Sigmoid colon (tissue), 4 donors: ENCODE data around the gene TNIP3.

Experiments
- CTCF ChIP-seq, 4 experiments: fragments of 450-650 bp in 3 of 4; fragments of 200-600 bp in 1 of 4; IDR thresholded peaks; one replicate each; pipeline ENCODE4 v1.5.1; 2016 to 2019; ENCODE audit warnings: antibody characterized with exemption in 4 of 4, mild to moderate bottlenecking in 3 of 4, moderate library complexity in 2 of 4
- POLR2A ChIP-seq, 2 donors: fragments of 450-650 bp; IDR thresholded peaks; one replicate each; pipeline ENCODE4 v1.6.1; 2016; ENCODE audit warnings: antibody characterized with exemption in 2 of 2, mild to moderate bottlenecking in 2 of 2, moderate library complexity in 2 of 2
- POLR2AphosphoS5 ChIP-seq, 4 donors: sonication (generic); formaldehyde crosslinking; IDR thresholded peaks; one replicate each; pipeline ENCODE4 v1.6.1; 2017; ENCODE audit warnings: antibody characterized with exemption in 4 of 4

- TF ChIP-seq POLR2A (IDR thresholded peaks at IDR 0.05) (no peak), CTCF (IDR thresholded peaks at IDR 0.05) (no peak), POLR2AphosphoS5 (IDR thresholded peaks at IDR 0.05) (no peak)
Observed at GRCh38 chr4:121156822-121157769, 7.0 kb downstream of the TNIP3 start.
